ENCODE results near the gene MTCH2. TPM values are rescaled to one million over a fixed set of nuclear protein-coding genes. Genes with fewer than 3 reads are reported as not detected.

MTCH2 gene
- total RNA-seq, 1 experiment from 2014 or later: 160 TPM

DNA sequence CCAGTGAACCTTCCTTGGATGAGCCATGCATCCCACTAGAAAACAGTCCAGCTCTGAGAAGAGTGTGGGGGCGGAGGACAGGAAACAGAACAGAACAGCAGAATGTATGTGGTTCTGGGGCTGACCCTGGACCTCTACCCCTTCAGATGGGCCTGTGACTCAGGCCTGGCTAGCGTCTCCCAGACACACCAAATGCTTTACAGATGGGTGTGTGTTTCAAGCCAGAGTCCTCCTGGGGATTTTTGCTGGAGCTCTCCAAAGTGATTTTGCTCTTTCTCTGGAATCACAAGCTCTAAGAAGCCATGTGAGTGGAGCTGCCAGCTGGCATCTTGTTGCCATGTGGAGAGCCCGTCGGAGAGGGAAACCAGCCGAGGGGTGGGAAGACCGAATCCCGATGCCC is 35.0 kb downstream of the MTCH2 start:
- ChIA-PET CTCF (interaction anchor here (1.0 to 1.4 kb wide), 2 partner anchors 10 to 54 kb away, joined by 4 to 5 read pairs; partner anchors contain the start of gene CELF1), POLR2A (interaction anchor here (0.5 kb wide), 1 partner anchor 66 kb away, joined by 5 read pairs; no protein-coding TSS in a partner anchor)
- DNase-seq (ENCODE audit: low spot score): no peak
- H3K27ac Mint-ChIP-seq: no peak overlapping the region
- ATAC-seq: no peak
- H3K4me3 Mint-ChIP-seq: no peak overlapping the region
- no peaks in the 10 kb centered on the region; the same call in 1 of the 2 replicates for H3K27me3 Mint-ChIP-seq (ENCODE audit: low read depth)
- H3K36me3 Mint-ChIP-seq: no peaks in the 10 kb centered on the region
- H3K4me1 Mint-ChIP-seq: no peaks in the 10 kb centered on the region
- no peak for TF ChIP-seq ZNF219 (CRISPR knock-in tag; IDR thresholded peaks at IDR 0.05; ENCODE audit: borderline replicate concordance)
- no peak for TF ChIP-seq TP53 (CRISPR knock-in tag; IDR thresholded peaks at IDR 0.05)
- no peak for TF ChIP-seq SMAD3 (CRISPR knock-in tag; IDR thresholded peaks at IDR 0.05; ENCODE audit: borderline replicate concordance)
- TF ChIP-seq, protein P1, sequence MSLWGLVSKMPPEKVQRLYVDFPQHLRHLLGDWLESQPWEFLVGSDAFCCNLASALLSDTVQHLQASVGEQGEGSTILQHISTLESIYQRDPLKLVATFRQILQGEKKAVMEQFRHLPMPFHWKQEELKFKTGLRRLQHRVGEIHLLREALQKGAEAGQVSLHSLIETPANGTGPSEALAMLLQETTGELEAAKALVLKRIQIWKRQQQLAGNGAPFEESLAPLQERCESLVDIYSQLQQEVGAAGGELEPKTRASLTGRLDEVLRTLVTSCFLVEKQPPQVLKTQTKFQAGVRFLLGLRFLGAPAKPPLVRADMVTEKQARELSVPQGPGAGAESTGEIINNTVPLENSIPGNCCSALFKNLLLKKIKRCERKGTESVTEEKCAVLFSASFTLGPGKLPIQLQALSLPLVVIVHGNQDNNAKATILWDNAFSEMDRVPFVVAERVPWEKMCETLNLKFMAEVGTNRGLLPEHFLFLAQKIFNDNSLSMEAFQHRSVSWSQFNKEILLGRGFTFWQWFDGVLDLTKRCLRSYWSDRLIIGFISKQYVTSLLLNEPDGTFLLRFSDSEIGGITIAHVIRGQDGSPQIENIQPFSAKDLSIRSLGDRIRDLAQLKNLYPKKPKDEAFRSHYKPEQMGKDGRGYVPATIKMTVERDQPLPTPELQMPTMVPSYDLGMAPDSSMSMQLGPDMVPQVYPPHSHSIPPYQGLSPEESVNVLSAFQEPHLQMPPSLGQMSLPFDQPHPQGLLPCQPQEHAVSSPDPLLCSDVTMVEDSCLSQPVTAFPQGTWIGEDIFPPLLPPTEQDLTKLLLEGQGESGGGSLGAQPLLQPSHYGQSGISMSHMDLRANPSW (CRISPR knock-in tag; conservative IDR thresholded peaks at IDR 0.05; ENCODE audit: low read depth): no peak
- no peaks in the 10 kb centered on the region for H3K9me3 Mint-ChIP-seq

- Mint-ChIP-seq H3K9me3 (no peaks in the 10 kb centered on the region), H3K4me1 (no peaks in the 10 kb centered on the region), H3K36me3 (no peaks in the 10 kb centered on the region), H3K27me3 (ENCODE audit: low read depth) (no peaks in the 10 kb centered on the region; the same call in 1 of the 2 replicates), H3K4me3 (no peak overlapping the region), H3K27ac (no peak overlapping the region)
- DNase-seq (ENCODE audit: low spot score) (no peak), ATAC-seq (peak; percentile 22; the same call in 1 of the 2 replicates)
- CTCF ChIA-PET: interaction anchor here (1.4 kb wide), 1 partner anchor 54 kb away, joined by 5 read pairs; the partner anchor contains the start of gene CELF1
- POLR2A ChIA-PET: no interaction called here
- TF ChIP-seq TP53 (CRISPR knock-in tag; IDR thresholded peaks at IDR 0.05): no peak
- TF ChIP-seq E2F5 (CRISPR knock-in tag; IDR thresholded peaks at IDR 0.05): no peak
- TF ChIP-seq ZNF396 (CRISPR knock-in tag; IDR thresholded peaks at IDR 0.05; ENCODE audit: borderline replicate concordance): no peak
- no peak for TF ChIP-seq ZNF263 (CRISPR knock-in tag; IDR thresholded peaks at IDR 0.05; ENCODE audit: low read depth)
- TF ChIP-seq E2F1 (CRISPR knock-in tag; IDR thresholded peaks at IDR 0.05): no peak
- TF ChIP-seq ZNF532 (CRISPR knock-in tag; IDR thresholded peaks at IDR 0.05; ENCODE audit: borderline replicate concordance): no peak
- TF ChIP-seq GABPB1 (CRISPR knock-in tag; IDR thresholded peaks at IDR 0.05): no peak
- TF ChIP-seq GTF2I (CRISPR knock-in tag; conservative IDR thresholded peaks at IDR 0.05): no peak
- no peak for TF ChIP-seq TEAD4 (CRISPR knock-in tag; IDR thresholded peaks at IDR 0.05)
- TF ChIP-seq ESRRA (CRISPR knock-in tag; IDR thresholded peaks at IDR 0.05; ENCODE audit: borderline replicate concordance): no peak
- no peak for TF ChIP-seq ZBTB21 (CRISPR knock-in tag; IDR thresholded peaks at IDR 0.05; ENCODE audit: borderline replicate concordance)
- no peak for TF ChIP-seq NFE2L1 (CRISPR knock-in tag; IDR thresholded peaks at IDR 0.05)
- no peak for TF ChIP-seq ARID4B (CRISPR knock-in tag; IDR thresholded peaks at IDR 0.05; ENCODE audit: borderline replicate concordance)
- no peak for TF ChIP-seq ZBTB43 (CRISPR knock-in tag; IDR thresholded peaks at IDR 0.05)
- TF ChIP-seq CBFB (CRISPR knock-in tag; IDR thresholded peaks at IDR 0.05; ENCODE audit: low read depth): no peak
Measured at GRCh38 chr11:47606731-47607130, 35.6 kb downstream of the MTCH2 start.

Measured in WTC11 (cell line).